Activated B cell treated with CpG ODN at 0.5 μM for 24 hours (primary cell): Measurements from ENCODE around the gene SCNN1A. TPM values are rescaled to one million over a fixed set of nuclear protein-coding genes. Genes with fewer than 3 reads are reported as not detected.

Experiments used
- ATAC-seq: fragments of 200-7000 bp; cut with Tn5 transposase; one replicate; pipeline ENCODE4 v1.10.0; 2021; ENCODE audit warnings: low read depth, mild to moderate bottlenecking, moderate library complexity
- CTCF ChIA-PET: fragments of 350-600 bp; sonication (Branson Sonifier 250); formaldehyde crosslinking; loops from one replicate; lab custom pipeline; 2021; ENCODE audit warnings: antibody characterized with exemption; lab: Charles Lee
- POLR2A ChIA-PET: fragments of 350-600 bp; sonication (Branson Sonifier 250); formaldehyde crosslinking; loops from one replicate; lab custom pipeline; 2021; ENCODE audit warnings: antibody characterized with exemption; lab: Charles Lee
- DNase-seq: peaks from one replicate; pipeline ENCODE4 v3.0.0; 2022
- H3K27ac Mint-ChIP-seq: one replicate; pipeline ENCODE4 v1.8.0; 2020; ENCODE audit warnings: mixed read lengths
- H3K27me3 Mint-ChIP-seq: one replicate; pipeline ENCODE4 v1.8.0; 2021; ENCODE audit warnings: mixed read lengths
- H3K36me3 Mint-ChIP-seq: one replicate; pipeline ENCODE4 v1.8.0; 2021; ENCODE audit warnings: low read depth, mixed read lengths
- H3K4me1 Mint-ChIP-seq: one replicate; pipeline ENCODE4 v1.8.0; 2021; ENCODE audit warnings: mixed read lengths
- H3K4me3 Mint-ChIP-seq: one replicate; pipeline ENCODE4 v1.8.0; 2020; ENCODE audit warnings: mild to moderate bottlenecking, mixed read lengths
- H3K9me3 Mint-ChIP-seq: one replicate; pipeline ENCODE4 v1.8.0; 2020; ENCODE audit warnings: mixed read lengths
- CTCF ChIP-seq: fragments of 200-600 bp; IDR thresholded peaks from one replicate; pipeline ENCODE4 v1.8.0; 2022; ENCODE audit warnings: antibody characterized with exemption, mild to moderate bottlenecking
- intact Hi-C: fragments of 100-400 bp; cut with micrococcal nuclease; formaldehyde crosslinking; loops from one replicate; pipeline ENCODE4 v1.15.1; 2024
- total RNA-seq: library from RNA; stranded (reverse); gene quantifications from 2 replicates; pipeline ENCODE4 v1.2.3, GENCODE V29; 2022

SCNN1A gene
- total RNA-seq, 1 donor from 2014 or later = not detected

- CTCF ChIA-PET = no interaction called here
- ATAC-seq (no peak), DNase-seq (no peak)
- Mint-ChIP-seq H3K36me3 (no peaks in the 10 kb centered on the region), H3K27ac (no peak overlapping the region), H3K4me1 (peaks cover 1% of the 10 kb centered on the region), H3K9me3 (no peaks in the 10 kb centered on the region), H3K4me3 (no peak overlapping the region), H3K27me3 (peaks cover 62% of the 10 kb centered on the region)
- intact Hi-C loops = no loop called here
- POLR2A ChIA-PET = no interaction called here
- TF ChIP-seq CTCF = no peak
Measured at GRCh38 chr12:6314776-6315175, 60.6 kb downstream of the SCNN1A start.

GRCh38 chr12:6313326-6313940, 61.9 kb downstream of the SCNN1A start:
- no peak overlapping the region for H3K27ac Mint-ChIP-seq
- intact Hi-C loops = no loop called here
- H3K27me3 Mint-ChIP-seq = peaks cover 61% of the 10 kb centered on the region

GRCh38 chr12:6312529-6313325, 62.6 kb downstream of the SCNN1A start:
- intact Hi-C loops = no loop called here
- CTCF ChIA-PET = no interaction called here
- Mint-ChIP-seq H3K9me3 (no peaks in the 10 kb centered on the region), H3K4me1 (no peaks in the 10 kb centered on the region), H3K4me3 (no peak overlapping the region), H3K27ac (no peak overlapping the region), H3K27me3 (peaks cover 59% of the 10 kb centered on the region), H3K36me3 (no peaks in the 10 kb centered on the region)
- DNase-seq (no peak), ATAC-seq (no peak)
- POLR2A ChIA-PET = no interaction called here
- no peak for TF ChIP-seq CTCF

More at GRCh38 chr12:6313326-6313940, 61.9 kb downstream of the SCNN1A start:
- DNase-seq = no peak
- ChIA-PET CTCF (no interaction called here), POLR2A (no interaction called here)
- no peaks in the 10 kb centered on the region for H3K36me3 Mint-ChIP-seq
- no peak for TF ChIP-seq CTCF
- no peaks in the 10 kb centered on the region for H3K9me3 Mint-ChIP-seq
- no peak overlapping the region for H3K4me3 Mint-ChIP-seq
- H3K4me1 Mint-ChIP-seq = peaks cover 1% of the 10 kb centered on the region
- ATAC-seq = no peak

DNA sequence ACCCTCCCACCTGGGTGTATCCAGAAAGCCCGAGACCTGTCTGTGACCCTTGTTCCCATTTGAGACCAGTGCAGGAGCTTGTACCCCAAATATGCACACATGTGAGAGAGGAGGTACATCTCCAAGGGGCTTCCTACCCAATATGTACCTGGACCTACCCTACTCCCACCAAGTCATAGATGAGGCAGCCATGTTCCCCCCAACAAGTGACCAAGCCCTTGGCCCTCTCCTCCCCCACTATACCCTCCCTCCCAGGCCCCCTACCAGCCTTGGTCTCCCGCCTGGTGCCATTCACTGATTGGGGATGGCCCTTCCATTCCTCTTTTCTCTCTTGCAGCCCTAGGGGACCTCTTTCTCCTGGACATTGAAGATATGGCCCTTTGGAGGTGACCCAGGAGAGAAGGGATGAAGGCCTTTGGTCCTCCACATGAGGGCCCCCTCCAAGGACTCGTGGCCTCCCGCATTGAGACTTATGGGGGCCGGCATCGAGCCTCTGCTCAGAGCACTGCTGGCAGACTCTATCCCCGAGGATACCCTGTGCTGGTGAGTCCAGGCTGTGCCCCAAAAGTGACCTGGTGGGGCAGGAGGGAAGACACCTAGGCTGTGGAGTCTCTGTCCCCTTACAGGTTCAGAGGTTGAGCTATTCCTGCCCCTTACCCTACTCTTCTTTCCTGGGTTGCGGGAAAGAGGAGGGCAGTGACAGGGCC, 63.4 kb downstream of the SCNN1A start:
- H3K36me3 Mint-ChIP-seq = no peaks in the 10 kb centered on the region
- no peak for TF ChIP-seq CTCF
- peak overlapping the region; percentile 24 for H3K27ac Mint-ChIP-seq
- DNase-seq (no peak), ATAC-seq (no peak)
- peaks cover 58% of the 10 kb centered on the region for H3K27me3 Mint-ChIP-seq
- POLR2A ChIA-PET = no interaction called here
- no peaks in the 10 kb centered on the region for H3K9me3 Mint-ChIP-seq
- no peaks in the 10 kb centered on the region for H3K4me1 Mint-ChIP-seq
- intact Hi-C loops = no loop called here
- CTCF ChIA-PET = no interaction called here
- H3K4me3 Mint-ChIP-seq = no peak overlapping the region
